ENCODE data around the gene TRMU. TPM values are rescaled to one million over a fixed set of nuclear protein-coding genes. Genes with fewer than 3 reads are reported as not detected.

Gene TRMU
- total RNA-seq, 3 donors from 2014 or later: 40.5 to 41.5 (median 41.2) TPM

DNA sequence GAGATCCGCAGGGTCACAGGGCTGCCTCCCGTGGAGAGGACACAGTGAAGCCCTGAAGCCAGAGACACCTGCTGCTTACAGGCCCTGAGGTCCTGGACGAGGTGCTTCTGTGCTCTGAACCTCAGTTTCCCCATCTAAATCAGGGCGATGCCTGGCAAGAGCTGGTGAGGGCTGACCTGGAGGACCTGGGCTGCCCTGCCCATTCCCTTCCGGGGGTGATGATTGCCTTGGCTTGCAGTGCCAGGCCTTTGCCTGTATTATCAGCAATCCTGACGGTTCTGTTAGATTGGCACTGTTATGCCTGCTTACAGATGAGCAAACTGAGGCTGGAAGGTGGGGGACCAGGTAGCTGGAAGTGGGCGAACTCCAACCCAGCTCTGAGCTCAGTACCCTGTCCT is 46.7 kb upstream of the TRMU start:
- intact Hi-C loops (cut with DNase I, micrococcal nuclease): no loop called here
- Histone ChIP-seq H3K4me3 (no peak overlapping the region), H3K9me3 (no peaks in the 10 kb centered on the region), H3K4me1 (ENCODE audit: low read depth) (peaks cover 3% of the 10 kb centered on the region), H3K36me3 (ENCODE audit: low read depth) (peaks cover 9% of the 10 kb centered on the region)
- ATAC-seq (no peak), DNase-seq (no peak)
- TF ChIP-seq, protein P1, sequence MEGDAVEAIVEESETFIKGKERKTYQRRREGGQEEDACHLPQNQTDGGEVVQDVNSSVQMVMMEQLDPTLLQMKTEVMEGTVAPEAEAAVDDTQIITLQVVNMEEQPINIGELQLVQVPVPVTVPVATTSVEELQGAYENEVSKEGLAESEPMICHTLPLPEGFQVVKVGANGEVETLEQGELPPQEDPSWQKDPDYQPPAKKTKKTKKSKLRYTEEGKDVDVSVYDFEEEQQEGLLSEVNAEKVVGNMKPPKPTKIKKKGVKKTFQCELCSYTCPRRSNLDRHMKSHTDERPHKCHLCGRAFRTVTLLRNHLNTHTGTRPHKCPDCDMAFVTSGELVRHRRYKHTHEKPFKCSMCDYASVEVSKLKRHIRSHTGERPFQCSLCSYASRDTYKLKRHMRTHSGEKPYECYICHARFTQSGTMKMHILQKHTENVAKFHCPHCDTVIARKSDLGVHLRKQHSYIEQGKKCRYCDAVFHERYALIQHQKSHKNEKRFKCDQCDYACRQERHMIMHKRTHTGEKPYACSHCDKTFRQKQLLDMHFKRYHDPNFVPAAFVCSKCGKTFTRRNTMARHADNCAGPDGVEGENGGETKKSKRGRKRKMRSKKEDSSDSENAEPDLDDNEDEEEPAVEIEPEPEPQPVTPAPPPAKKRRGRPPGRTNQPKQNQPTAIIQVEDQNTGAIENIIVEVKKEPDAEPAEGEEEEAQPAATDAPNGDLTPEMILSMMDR (IDR thresholded peaks at IDR 0.05): no peak

DNA sequence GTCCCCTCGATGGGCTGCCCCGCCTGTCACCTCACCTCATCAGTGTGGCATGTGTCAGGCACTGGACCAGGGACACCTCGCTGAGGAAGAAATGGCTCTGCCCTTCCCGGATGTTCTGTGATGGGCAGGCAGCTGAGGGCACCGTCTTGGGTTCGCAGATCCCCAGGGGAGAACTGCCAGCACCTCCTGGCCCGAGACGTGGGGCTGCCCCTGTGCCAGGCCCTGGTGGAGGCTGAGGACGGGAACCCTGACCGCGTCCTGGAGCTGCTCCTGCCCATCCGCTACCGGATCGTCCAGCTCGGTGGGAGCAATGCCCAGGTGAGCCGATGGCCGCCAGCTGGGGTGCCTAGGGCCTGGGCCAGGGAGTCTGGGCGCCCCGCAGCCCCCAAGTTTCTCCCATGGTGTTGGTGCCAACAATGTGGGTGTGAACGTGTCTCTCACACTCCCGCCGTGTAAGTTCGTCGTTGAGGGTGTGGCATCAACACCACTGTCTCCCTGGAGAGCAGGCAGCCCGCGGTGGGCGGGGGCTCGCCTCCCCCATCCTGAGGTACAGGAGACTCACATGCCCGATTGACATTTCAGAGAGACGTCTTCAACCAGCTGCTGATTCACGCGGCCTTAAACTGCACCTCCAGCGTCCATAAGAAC is 46.1 kb upstream of the TRMU start:
- no peaks in the 10 kb centered on the region for H3K9me3 ChIP-seq
- TF ChIP-seq, protein P1 (IDR thresholded peaks at IDR 0.05): no peak
- intact Hi-C loops (cut with DNase I, micrococcal nuclease): no loop called here
- peaks cover 9% of the 10 kb centered on the region for H3K36me3 ChIP-seq (ENCODE audit: low read depth)
- H3K4me1 ChIP-seq (ENCODE audit: low read depth): peaks cover 3% of the 10 kb centered on the region
- ATAC-seq: no peak
- no peak overlapping the region for H3K4me3 ChIP-seq
- DNase-seq: no peak

DNA sequence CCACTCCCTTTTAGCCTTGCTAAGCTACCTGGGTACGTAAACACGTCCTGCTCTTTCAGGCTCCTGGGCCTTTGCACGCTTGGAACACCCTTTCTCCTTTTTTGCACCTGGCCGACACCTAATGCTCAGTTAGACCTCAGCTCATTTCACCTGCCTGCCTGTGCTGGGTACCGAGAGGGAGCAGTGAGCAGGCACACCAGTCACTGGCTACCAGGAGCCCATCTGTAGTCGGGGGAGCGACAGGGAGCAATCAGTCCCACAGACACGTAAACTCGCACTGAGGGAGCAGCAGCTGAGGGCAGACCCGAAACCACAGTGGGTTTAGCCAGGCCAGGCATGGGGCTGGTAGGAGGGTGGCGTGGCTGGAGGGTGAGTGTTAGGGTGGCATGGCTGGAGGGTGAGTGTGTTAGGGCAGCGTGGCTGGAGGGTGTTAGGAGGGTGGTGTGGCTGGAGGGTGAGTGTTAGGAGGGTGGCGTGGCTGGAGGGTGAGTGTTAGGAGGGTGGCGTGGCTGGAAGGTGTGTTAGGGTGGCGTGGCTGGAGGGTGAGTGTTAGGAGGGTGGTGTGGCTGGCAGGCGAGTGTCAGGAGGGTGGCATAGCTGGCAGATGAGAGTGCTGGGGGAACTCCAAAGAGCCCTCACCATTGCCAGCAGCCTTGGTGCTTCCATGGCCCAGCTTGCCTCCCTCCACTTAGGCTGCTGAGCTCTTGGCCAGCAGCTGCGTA is 45.2 kb upstream of the TRMU start:
- intact Hi-C loops (cut with DNase I, micrococcal nuclease): loop anchor here in 1 of 2 donors (10.0 kb wide), 1 partner anchor 295 kb away; no protein-coding TSS in a partner anchor
- H3K36me3 ChIP-seq (ENCODE audit: low read depth): peaks cover 9% of the 10 kb centered on the region

DNA sequence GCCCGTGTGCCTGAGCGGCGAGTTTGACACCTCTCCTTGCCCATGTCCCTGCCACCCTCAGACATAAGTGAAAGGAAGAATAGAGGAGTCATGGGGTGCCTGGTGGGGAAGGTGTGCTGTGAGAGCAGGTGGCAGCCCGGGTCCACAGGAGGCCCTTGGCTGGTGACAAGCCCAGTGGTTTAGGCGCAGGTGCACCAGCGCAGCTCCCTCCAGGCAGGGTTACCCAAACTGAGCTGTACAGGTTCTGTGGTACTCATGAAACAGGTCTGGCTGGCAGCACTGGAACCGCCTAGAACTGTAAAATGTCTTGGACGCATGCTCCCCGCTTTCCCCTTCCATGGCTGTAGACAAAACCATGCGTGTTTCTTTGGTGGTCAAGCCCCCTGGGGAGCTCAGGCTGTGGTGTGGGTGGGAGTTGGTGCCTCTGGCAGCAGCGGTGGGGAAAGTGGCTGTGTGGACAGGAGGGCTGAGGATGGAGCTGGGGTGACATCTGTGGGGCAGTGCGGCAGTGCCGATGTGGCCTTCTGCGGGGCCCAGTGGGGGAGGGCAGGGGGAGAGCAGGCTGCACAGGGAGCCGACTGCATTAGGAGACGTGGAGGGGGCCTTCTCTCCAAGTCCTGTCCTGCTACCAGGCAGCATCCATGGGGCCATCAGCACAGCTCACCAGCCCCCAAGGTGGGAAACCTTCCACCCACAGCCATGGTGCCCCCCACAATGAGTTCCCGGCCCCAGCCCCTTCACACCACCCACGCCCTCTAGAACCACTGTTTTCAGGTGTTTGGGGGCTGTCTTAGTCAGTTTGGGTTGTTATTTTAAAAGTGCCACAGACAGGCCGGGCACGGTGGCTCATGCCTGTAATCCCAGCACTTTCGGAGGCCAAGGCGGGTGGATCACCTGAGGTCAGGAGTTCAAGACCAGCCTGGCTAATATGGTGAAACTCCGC is 44.4 kb upstream of the TRMU start:
- Histone ChIP-seq H3K9me3 (no peaks in the 10 kb centered on the region), H3K4me1 (ENCODE audit: low read depth) (peaks cover 11% of the 10 kb centered on the region), H3K4me3 (no peak overlapping the region), H3K36me3 (ENCODE audit: low read depth) (peaks cover 9% of the 10 kb centered on the region)
- DNase-seq: no peak
- TF ChIP-seq, protein P1 (IDR thresholded peaks at IDR 0.05): no peak
- intact Hi-C loops (cut with DNase I, micrococcal nuclease): loop anchor here in 1 of 2 donors (10.0 kb wide), 1 partner anchor 296 kb away; no protein-coding TSS in a partner anchor
- ATAC-seq: no peak

More for the DNA sequence above, 45.2 kb upstream of the TRMU start:
- ATAC-seq (no peak), DNase-seq (no peak)
- TF ChIP-seq, protein P1 (IDR thresholded peaks at IDR 0.05): no peak
- no peaks in the 10 kb centered on the region for H3K9me3 ChIP-seq
- H3K4me1 ChIP-seq (ENCODE audit: low read depth): peaks cover 3% of the 10 kb centered on the region
- no peak overlapping the region for H3K4me3 ChIP-seq

DNA sequence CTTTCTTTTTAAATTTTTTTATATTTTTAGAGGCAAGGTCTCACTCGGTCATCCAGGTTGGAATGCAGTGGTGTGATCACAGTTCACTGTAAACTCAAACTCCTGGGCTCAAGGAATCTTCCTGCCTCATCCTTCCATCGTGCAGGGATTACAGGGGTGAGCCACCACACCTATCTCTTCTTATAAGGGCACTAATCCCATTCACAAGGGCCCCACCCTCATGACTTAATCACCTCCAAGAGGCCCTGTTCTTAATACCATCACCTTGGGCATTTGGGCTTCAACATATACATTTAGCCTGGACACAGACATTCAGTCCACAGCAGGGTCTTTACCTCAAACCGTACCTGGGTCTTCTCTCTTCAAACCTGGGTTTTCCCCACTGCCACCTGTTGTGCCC is 43.3 kb upstream of the TRMU start:
- H3K36me3 ChIP-seq (ENCODE audit: low read depth): peaks cover 9% of the 10 kb centered on the region
- TF ChIP-seq, protein P1 (IDR thresholded peaks at IDR 0.05): no peak
- intact Hi-C loops (cut with DNase I, micrococcal nuclease): loop anchor here in 1 of 2 donors (10.0 kb wide), 1 partner anchor 297 kb away; no protein-coding TSS in a partner anchor
- no peak for ATAC-seq
- H3K4me3 ChIP-seq: no peak overlapping the region
- DNase-seq: no peak
- H3K4me1 ChIP-seq (ENCODE audit: low read depth): peaks cover 12% of the 10 kb centered on the region
- no peaks in the 10 kb centered on the region for H3K9me3 ChIP-seq
